ENCODE data around the gene TMEFF2.

DNA sequence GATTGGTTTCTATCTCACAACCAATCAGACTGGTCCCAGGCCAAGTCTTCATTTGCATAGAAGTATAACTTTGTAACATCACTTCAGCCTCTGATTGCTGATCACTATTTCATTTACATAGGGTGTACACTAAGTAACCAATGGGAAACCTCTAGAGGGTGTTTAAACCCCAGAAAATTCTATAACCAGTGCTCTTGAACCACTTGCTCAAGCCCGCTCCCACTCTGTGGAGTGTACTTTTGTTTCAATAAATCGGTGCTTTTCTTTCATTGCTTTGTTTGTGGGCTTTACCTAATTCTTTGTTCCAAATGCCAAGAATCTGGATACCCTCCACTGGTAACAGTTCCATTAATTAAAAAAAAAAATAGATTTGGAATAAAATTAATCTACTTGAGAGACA, 77.0 kb downstream of the TMEFF2 start:
- TF ChIP-seq, protein P1, sequence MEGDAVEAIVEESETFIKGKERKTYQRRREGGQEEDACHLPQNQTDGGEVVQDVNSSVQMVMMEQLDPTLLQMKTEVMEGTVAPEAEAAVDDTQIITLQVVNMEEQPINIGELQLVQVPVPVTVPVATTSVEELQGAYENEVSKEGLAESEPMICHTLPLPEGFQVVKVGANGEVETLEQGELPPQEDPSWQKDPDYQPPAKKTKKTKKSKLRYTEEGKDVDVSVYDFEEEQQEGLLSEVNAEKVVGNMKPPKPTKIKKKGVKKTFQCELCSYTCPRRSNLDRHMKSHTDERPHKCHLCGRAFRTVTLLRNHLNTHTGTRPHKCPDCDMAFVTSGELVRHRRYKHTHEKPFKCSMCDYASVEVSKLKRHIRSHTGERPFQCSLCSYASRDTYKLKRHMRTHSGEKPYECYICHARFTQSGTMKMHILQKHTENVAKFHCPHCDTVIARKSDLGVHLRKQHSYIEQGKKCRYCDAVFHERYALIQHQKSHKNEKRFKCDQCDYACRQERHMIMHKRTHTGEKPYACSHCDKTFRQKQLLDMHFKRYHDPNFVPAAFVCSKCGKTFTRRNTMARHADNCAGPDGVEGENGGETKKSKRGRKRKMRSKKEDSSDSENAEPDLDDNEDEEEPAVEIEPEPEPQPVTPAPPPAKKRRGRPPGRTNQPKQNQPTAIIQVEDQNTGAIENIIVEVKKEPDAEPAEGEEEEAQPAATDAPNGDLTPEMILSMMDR (IDR thresholded peaks at IDR 0.05) = no peak
- TF ChIP-seq POLR2A (IDR thresholded peaks at IDR 0.05) = no peak
